K562 (cell line): ENCODE measurements around the gene DHCR24. TPM values are rescaled to one million over a fixed set of nuclear protein-coding genes. Genes with fewer than 3 reads are reported as not detected.

ENCODE experiments used
- ATAC-seq: fragments of 200-7000 bp; cut with Tn5 transposase; 3 replicates; pipeline ENCODE4 v1.9.1; 2020; ENCODE audit warnings: moderate library complexity
- BruUV-seq: library from RNA; stranded (reverse); fragments of 400-500 nt; replicated peaks from 2 replicates; lab custom pipeline; 2021; lab: Mats Ljungman, UMichigan
- CTCF ChIA-PET: fragments of 300-600 bp; formaldehyde crosslinking; extraction: SDS; loops from one replicate; lab custom pipeline; 2021; ENCODE audit warnings: low intra/inter-chr PET ratio; lab: Yijun Ruan, JAX
- POLR2A ChIA-PET: fragments of 300-600, 350-650 bp; sonication (Branson Sonifier 250); formaldehyde crosslinking; extraction: SDS; loops from one replicate; lab custom pipeline; 2021; ENCODE audit warnings: antibody characterized with exemption, inconsistent platforms; lab: Yijun Ruan, JAX
- DNase-seq, 4 experiments: peaks; one replicate each; pipeline versions ENCODE4 v3.0.0 to v3.0.0-alpha.2; 2011 to 2018; ENCODE audit warnings: low spot score in 3 of 4, mixed read lengths in 3 of 4; ENCODE audit errors: extremely low read depth in 1 of 4
- FAIRE-seq: peaks from 2 replicates; lab custom pipeline; 2011; peaks lifted over from hg19 to GRCh38; lab: Jason Lieb, UNC
- H2AFZ ChIP-seq: 2 replicates; pipeline ENCODE4 v1.6.0; 2011; ENCODE audit warnings: low read depth, low read length, control low read depth, inconsistent platforms
- H3K27ac ChIP-seq: fragments of 200-600 bp; 3 replicates; pipeline ENCODE4 v1.8.0; 2011; ENCODE audit warnings: low read depth, mild to moderate bottlenecking, control low read depth, inconsistent platforms, low read length, moderate library complexity, mixed read lengths; ENCODE audit errors: extremely low read depth
- H3K27me3 ChIP-seq, 2 experiments: fragments of 300-600 bp in 1 of 2; 2 replicates in 1 of 2; 3 replicates in 1 of 2; pipeline versions ENCODE4 v1.6.0 to v1.8.0; 2011; ENCODE audit warnings: inconsistent platforms in 2 of 2, low read length in 2 of 2, mild to moderate bottlenecking in 1 of 2, mixed read lengths in 1 of 2, moderate library complexity in 1 of 2; ENCODE audit not compliant: control insufficient read depth in 2 of 2, insufficient read depth in 2 of 2
- H3K36me3 ChIP-seq: fragments of 300-600 bp; 3 replicates; pipeline ENCODE4 v1.8.0; 2011; ENCODE audit warnings: mild to moderate bottlenecking, low read length, inconsistent platforms; ENCODE audit not compliant: control insufficient read depth, insufficient read depth
- H3K4me1 ChIP-seq, 2 experiments: fragments of 200-600 bp in 1 of 2; replicated peaks in 1 of 2; 2 replicates in 1 of 2; 3 replicates in 1 of 2; pipeline versions ENCODE4 v1.5.1 to v1.8.0; 2011; ENCODE audit warnings: inconsistent platforms in 2 of 2, low read length in 2 of 2, mild to moderate bottlenecking in 1 of 2, mixed read lengths in 1 of 2, moderate library complexity in 1 of 2; ENCODE audit not compliant: control insufficient read depth in 2 of 2, insufficient read depth in 2 of 2
- H3K4me2 ChIP-seq: 2 replicates; pipeline ENCODE4 v1.6.1; 2011; ENCODE audit warnings: low read length, control low read depth, inconsistent platforms, mixed read lengths; ENCODE audit not compliant: insufficient read depth
- H3K4me3 ChIP-seq: fragments of 200-600 bp; sonication (generic), shearing (Covaris generic); 2 replicates; pipeline ENCODE4 v1.5.1; 2016; ENCODE audit warnings: control low read depth, inconsistent platforms
- H3K79me2 ChIP-seq: fragments of 200-600 bp; 3 replicates; pipeline ENCODE4 v1.8.0; 2011; ENCODE audit warnings: low read length, inconsistent platforms; ENCODE audit not compliant: control insufficient read depth, insufficient read depth
- H3K9ac ChIP-seq, 2 experiments: 2 replicates each; pipeline versions ENCODE4 v1.6.0 to v1.6.1; 2011; ENCODE audit warnings: low read depth in 2 of 2, low read length in 2 of 2, control low read depth in 1 of 2, inconsistent platforms in 1 of 2, mild to moderate bottlenecking in 1 of 2, mixed read lengths in 1 of 2; ENCODE audit not compliant: insufficient read depth in 1 of 2
- H3K9me1 ChIP-seq: one replicate; pipeline ENCODE4 v1.6.0; 2011; ENCODE audit warnings: inconsistent platforms, mild to moderate bottlenecking, low read length, moderate library complexity; ENCODE audit not compliant: control insufficient read depth, insufficient read depth
- H3K9me3 ChIP-seq: replicated peaks from 2 replicates; pipeline ENCODE4 v1.5.1; 2011; ENCODE audit warnings: low read depth, low read length, inconsistent platforms; ENCODE audit not compliant: control insufficient read depth, insufficient read depth
- H4K20me1 ChIP-seq: replicated peaks from 2 replicates; pipeline ENCODE4 v1.6.1; 2011; ENCODE audit warnings: low read length, inconsistent platforms, mixed read lengths; ENCODE audit not compliant: control insufficient read depth, insufficient read depth
- BRD4 ChIP-seq: fragments of 200-600 bp; sonication (generic); IDR thresholded peaks from 2 replicates; pipeline ENCODE4 v1.6.1; 2017; ENCODE audit warnings: inconsistent platforms
- CBFB ChIP-seq: sonication (generic); formaldehyde crosslinking; IDR thresholded peaks from 2 replicates; pipeline ENCODE4 v1.4.0; 2020; ENCODE audit warnings: mild to moderate bottlenecking, missing genetic modification reagents
- CBX3 ChIP-seq, 2 experiments: IDR thresholded peaks; 1 replicate in 1 of 2; 2 replicates in 1 of 2; pipeline ENCODE4 v1.6.1; 2012; ENCODE audit warnings: inconsistent platforms in 2 of 2, low read length in 2 of 2, borderline replicate concordance in 1 of 2, control low read depth in 1 of 2
- EP400 ChIP-seq: fragments of 450-650 bp; IDR thresholded peaks from 2 replicates; pipeline ENCODE4 v1.6.1; 2017; ENCODE audit warnings: antibody characterized with exemption, mild to moderate bottlenecking, moderate library complexity
- HEY1 ChIP-seq: fragments of 250-450 bp; sonication (Bioruptor Pico); IDR thresholded peaks from 2 replicates; pipeline ENCODE4 v1.5.0; 2020; ENCODE audit warnings: mild to moderate bottlenecking, moderate library complexity, borderline replicate concordance
- KLF6 ChIP-seq: fragments of 250-450 bp; sonication (Bioruptor Pico); IDR thresholded peaks from 2 replicates; pipeline ENCODE4 v1.4.0; 2020; ENCODE audit warnings: mild to moderate bottlenecking, moderate library complexity, borderline replicate concordance
- MAZ ChIP-seq, 2 experiments: fragments of 450-650 bp in 1 of 2; sonication (generic) in 1 of 2; formaldehyde crosslinking; IDR thresholded peaks in 1 of 2; conservative IDR thresholded peaks in 1 of 2; 2 replicates each; pipeline versions ENCODE4 v1.4.0 to v1.5.0; 2020; ENCODE audit warnings: mild to moderate bottlenecking in 1 of 2, missing genetic modification reagents in 1 of 2
- PCBP1 ChIP-seq: fragments of 200-400 bp; formaldehyde crosslinking; IDR thresholded peaks from 2 replicates; pipeline ENCODE4 v1.6.1; 2018; ENCODE audit warnings: mild to moderate bottlenecking, low read depth, low read length; ENCODE audit not compliant: poor library complexity, severe bottlenecking
- RFX5 ChIP-seq: IDR thresholded peaks from 2 replicates; pipeline ENCODE4 v1.6.1; 2011; ENCODE audit warnings: low read depth, mild to moderate bottlenecking, improper control_type of control experiment, low read length
- SMAD2 ChIP-seq: fragments of 150-350 bp; IDR thresholded peaks from 2 replicates; pipeline ENCODE4 v1.6.1; 2014; ENCODE audit warnings: low read depth, mild to moderate bottlenecking, low read length
- SUPT5H ChIP-seq: fragments of 450-650 bp; IDR thresholded peaks from 2 replicates; pipeline ENCODE4 v1.6.1; 2016
- TARDBP ChIP-seq: fragments of 450-650 bp; IDR thresholded peaks from 2 replicates; pipeline ENCODE4 v1.6.1; 2016
- TCF15 ChIP-seq: fragments of 250-450 bp; sonication (Bioruptor Pico); IDR thresholded peaks from 2 replicates; pipeline ENCODE4 v1.8.0; 2022; ENCODE audit warnings: moderate library complexity, mild to moderate bottlenecking, inconsistent platforms
- ZNF133 ChIP-seq: fragments of 250-450 bp; sonication (Bioruptor Pico); IDR thresholded peaks from 2 replicates; pipeline ENCODE4 v1.4.0; 2020; ENCODE audit warnings: mild to moderate bottlenecking
- ZNF217 ChIP-seq: sonication (generic); formaldehyde crosslinking; IDR thresholded peaks from 2 replicates; pipeline ENCODE4 v1.8.0; 2022; ENCODE audit warnings: mild to moderate bottlenecking, missing genetic modification reagents
- ZNF311 ChIP-seq: fragments of 250-450 bp; sonication (Bioruptor Pico); IDR thresholded peaks from 2 replicates; pipeline ENCODE4 v1.4.0; 2020; ENCODE audit warnings: mild to moderate bottlenecking, moderate library complexity
- ZNF780A ChIP-seq: fragments of 250-450 bp; sonication (Bioruptor Pico); IDR thresholded peaks from 2 replicates; pipeline ENCODE4 v1.5.0; 2021; ENCODE audit warnings: mild to moderate bottlenecking
- WGBS: fragments of 100-300 bp; shearing (Covaris generic); methylation state at CpG from one replicate; pipeline ENCODE4 v1.1.6; 2016; ENCODE audit warnings: low coverage, mixed read lengths; ENCODE audit not compliant: insufficient coverage; ENCODE audit errors: missing lambda C conversion rate; 5-methylcytosine and 5-hydroxymethylcytosine counted together
- in situ Hi-C: fragments of 300-500 bp; cut with MboI; formaldehyde crosslinking; loops from 4 replicates; pipeline ENCODE4 v1.15.0; 2018; ENCODE audit warnings: inconsistent platforms, mixed read lengths
- intact Hi-C: fragments of 100-400 bp; cut with micrococcal nuclease; formaldehyde crosslinking; loops from 2 replicates; pipeline ENCODE4 v1.14.2; 2022
- polyA plus RNA-seq, 8 experiments: library from polyadenylated mRNA; depleted of rRNA in 4 of 8; stranded (reverse) in 5 of 8; unstranded in 3 of 8; fragments of >200 nt; fragmentation: Nextera tagmentation in 2 of 8; fragmentation: Illumina TruSeq in 1 of 8; extraction: Ambion mirVana in 2 of 8; extraction: Trizol in 1 of 8; gene quantifications; 2 replicates each; pipeline versions ENCODE4 v1.2.1 to v1.2.3, GENCODE V29; 2011 to 2014; ENCODE audit warnings: inconsistent platforms in 1 of 8, missing spikeins in 1 of 8
- total RNA-seq, 7 experiments: library from RNA; depleted of rRNA in 6 of 7; stranded (reverse); fragments of >200 nt in 6 of 7; fragmentation: Illumina TruSeq in 2 of 7; extraction: Trizol in 2 of 7; gene quantifications; 2 replicates each; pipeline versions ENCODE4 v1.2.1 to v1.2.3, GENCODE V29; 2011 to 2021; ENCODE audit warnings: low replicate concordance in 1 of 7
- TF ChIP-seq, protein P1 (sequence below): fragments of 450-650 bp; conservative IDR thresholded peaks from 2 replicates; pipeline ENCODE4 v1.6.1; 2016; ENCODE audit warnings: missing genetic modification characterization, low read depth, mild to moderate bottlenecking, control low read depth, missing compliant biosample characterization

DHCR24 gene
- total and polyA plus RNA-seq, 9 of the 15 experiments (the other 6 are each of a cell fraction or from before 2014, with no cell fraction given): 23.4 to 161 (median 79.9) TPM

DNA sequence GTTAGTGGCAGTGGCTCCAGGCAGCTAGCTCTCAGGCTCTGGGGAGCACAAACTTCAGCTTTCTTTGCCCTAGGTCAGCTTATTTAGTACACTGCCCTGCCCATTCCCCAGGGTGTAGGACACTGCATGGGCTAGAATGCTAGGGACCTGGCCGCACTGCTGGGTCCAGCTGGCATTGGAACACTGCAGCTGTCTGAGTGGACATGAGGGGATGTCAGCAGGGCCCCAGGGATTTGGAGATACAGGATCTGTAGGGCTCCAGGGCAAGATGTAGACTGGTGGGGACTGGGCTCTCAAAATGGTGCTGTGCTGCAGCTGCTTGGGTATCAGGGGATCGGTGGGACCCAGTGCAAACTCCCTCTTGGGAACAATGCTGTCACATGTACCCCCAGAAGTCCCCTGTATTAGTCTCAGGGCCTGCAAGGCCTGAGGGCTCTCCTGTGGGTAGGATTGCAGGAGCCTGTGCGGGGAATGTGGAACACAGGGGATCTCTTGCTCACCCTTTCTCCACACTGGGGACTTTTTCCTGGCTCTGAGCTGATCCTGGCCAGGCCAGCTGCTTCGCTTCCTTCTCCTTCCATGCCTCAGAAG is 60.7 kb downstream of the DHCR24 start:
- POLR2A ChIA-PET: no interaction called here
- Histone ChIP-seq H3K36me3 (no peaks in the 10 kb centered on the region), H3K9me3 (no peaks in the 10 kb centered on the region), H3K4me1 (no peaks in the 10 kb centered on the region), H3K27ac (no peak overlapping the region), H3K4me2 (no peak overlapping the region), H3K9ac (no peak overlapping the region), H2AFZ (no peak overlapping the region), H3K79me2 (no peaks in the 10 kb centered on the region), H3K9me1 (no peaks in the 10 kb centered on the region), H3K4me3 (no peak overlapping the region), H3K27me3 (peaks cover 0 to 2% of the 10 kb centered on the region in 2 experiments; a peak in 1 of 5 replicates), H4K20me1 (no peaks in the 10 kb centered on the region)
- no TSS peak for BruUV-seq
- intact Hi-C loops: loop anchor here (10.0 kb wide), 1 partner anchor 98 kb away; no protein-coding TSS in a partner anchor
- no peak for FAIRE-seq
- WGBS: 0% methylated on average over 3 of the region's 4 CpGs
- CTCF ChIA-PET: no interaction called here
- TF ChIP-seq MAZ (CRISPR knock-in tag; conservative IDR thresholded peaks at IDR 0.05 in 1 of 2, IDR thresholded peaks at IDR 0.05 in 1 of 2) (no peak), KLF6 (CRISPR knock-in tag) (no peak), RFX5 (no peak), ZNF780A (no peak), TCF15 (CRISPR knock-in tag) (no peak), ZNF133 (CRISPR knock-in tag) (no peak), EP400 (no peak), SMAD2 (no peak), PCBP1 (no peak), CBFB (CRISPR knock-in tag) (no peak), BRD4 (no peak), CBX3 (IDR thresholded peaks at IDR 0.05; ENCODE audit: borderline replicate concordance in 1 of 2, low read length in 2 of 2) (no peak), HEY1 (CRISPR knock-in tag) (no peak), TARDBP (no peak), ZNF217 (CRISPR knock-in tag) (no peak), SUPT5H (no peak), ZNF311 (CRISPR knock-in tag) (no peak)
- TF ChIP-seq, protein P1, sequence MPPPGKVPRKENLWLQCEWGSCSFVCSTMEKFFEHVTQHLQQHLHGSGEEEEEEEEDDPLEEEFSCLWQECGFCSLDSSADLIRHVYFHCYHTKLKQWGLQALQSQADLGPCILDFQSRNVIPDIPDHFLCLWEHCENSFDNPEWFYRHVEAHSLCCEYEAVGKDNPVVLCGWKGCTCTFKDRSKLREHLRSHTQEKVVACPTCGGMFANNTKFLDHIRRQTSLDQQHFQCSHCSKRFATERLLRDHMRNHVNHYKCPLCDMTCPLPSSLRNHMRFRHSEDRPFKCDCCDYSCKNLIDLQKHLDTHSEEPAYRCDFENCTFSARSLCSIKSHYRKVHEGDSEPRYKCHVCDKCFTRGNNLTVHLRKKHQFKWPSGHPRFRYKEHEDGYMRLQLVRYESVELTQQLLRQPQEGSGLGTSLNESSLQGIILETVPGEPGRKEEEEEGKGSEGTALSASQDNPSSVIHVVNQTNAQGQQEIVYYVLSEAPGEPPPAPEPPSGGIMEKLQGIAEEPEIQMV (tag): no peak
- in situ Hi-C loops: no loop called here
- no peak for DNase-seq
- no peak for ATAC-seq
